HG03066 (cell line): ENCODE results near the gene CYP4V2.

Source experiments
- ATAC-seq: cut with Tn5 transposase; IDR thresholded peaks from one replicate; pipeline ENCODE4 v1.9.1; 2021; ENCODE audit warnings: low read depth; ENCODE audit not compliant: unreplicated experiment

Gene CYP4V2

GRCh38 chr4:186172546-186172945 is 18.8 kb upstream of the CYP4V2 start:
- ATAC-seq, result no peak

- ATAC-seq, result no peak
These were observed 3.3 kb upstream of the CYP4V2 start for GRCh38 chr4:186188107-186188506.

- no peak for ATAC-seq
These were observed 1.7 kb upstream of the CYP4V2 start for GRCh38 chr4:186189656-186190055.

DNA sequence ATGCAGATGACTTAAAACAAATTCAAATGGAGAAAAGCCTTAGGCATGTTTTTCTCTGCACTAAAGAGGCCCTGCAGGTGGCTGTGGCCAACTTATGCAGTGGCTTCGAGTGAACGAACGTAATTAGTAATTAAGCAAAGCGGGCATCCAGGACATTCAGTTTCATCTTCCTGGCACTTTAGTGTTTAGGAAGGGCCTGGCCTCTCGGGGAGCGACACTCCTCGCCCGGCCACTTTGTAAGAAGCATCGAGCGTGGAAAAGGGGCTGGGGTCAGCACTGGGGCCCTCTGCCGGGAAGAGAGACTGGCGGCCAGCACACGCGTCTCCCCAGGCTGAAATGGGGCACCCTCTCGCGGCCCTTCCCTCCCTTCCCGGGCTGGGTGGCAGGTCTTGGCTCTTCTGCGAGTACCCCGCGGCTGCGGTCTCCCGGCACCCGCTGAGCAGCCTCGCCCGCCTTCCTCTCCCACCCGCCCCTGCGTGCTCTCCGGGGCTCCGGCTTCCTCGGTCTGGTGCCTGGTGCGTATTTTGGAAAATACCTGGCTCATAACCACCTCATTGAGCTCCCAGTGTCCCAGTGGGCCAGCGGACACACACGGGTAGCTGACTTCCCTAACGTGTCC is 677 bp upstream of the CYP4V2 start:
- peak; percentile 43 for ATAC-seq

DNA sequence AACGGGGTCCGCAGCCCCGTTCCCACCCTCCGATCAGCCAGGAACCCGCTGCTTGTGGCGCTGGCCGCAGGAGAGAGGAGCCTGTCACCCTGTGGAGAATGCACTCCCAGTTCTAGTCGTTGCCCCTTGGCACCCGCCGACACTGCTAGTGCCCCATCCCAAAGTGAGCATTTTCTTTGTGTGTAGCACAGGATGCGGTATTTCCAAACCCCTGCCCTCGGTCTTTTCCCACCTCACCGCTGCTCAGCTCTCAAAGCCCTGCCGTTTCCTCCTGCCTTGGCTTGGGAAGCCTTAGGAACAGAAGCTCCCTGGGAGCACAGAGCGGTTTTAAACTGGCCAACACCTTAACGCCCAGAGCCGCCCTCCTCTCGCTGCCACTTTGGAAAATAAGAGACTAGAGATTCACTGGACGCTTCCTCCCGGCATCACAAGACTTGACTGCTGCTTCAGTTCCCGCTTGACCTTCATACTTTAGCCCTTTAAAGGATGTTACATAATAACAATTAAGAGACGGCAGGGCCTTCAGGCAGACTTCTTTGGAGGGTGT is 772 bp downstream of the CYP4V2 start:
- ATAC-seq, result no peak

- ATAC-seq, result no peak
These were observed 2.5 kb downstream of the CYP4V2 start for GRCh38 chr4:186193851-186194250.

- no peak for ATAC-seq
These were observed 4.7 kb downstream of the CYP4V2 start for GRCh38 chr4:186196063-186196462.

DNA sequence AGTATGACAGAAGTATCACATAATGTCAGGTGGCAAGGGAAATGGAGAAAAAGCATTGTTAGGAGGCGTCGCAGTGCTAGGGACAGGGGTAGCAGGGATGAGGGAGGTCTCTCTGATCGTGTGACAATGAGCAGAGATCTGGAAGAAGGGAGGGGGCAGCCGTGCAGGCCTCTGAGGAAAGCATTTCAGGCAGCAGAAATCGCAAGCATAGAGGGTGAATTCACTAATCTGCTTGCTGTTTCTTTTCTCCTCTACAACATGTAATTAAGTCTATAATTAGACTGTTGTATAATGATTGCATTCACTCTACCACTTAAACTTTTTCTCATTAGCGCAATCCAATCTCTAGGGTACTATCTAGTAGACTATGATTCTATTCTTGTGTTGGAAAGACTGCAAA is 9.1 kb downstream of the CYP4V2 start:
- ATAC-seq, result no peak

DNA sequence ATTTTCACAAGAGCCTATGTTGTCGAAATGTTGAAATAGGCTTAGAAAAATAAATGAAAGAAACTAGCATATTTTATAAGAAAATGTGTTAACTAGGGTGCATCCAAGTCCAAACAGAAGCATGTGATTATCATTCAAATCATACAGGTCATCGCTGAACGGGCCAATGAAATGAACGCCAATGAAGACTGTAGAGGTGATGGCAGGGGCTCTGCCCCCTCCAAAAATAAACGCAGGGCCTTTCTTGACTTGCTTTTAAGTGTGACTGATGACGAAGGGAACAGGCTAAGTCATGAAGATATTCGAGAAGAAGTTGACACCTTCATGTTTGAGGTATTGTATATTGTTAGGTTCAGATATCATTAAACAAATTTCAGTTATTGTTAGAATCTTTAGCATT is 9.6 kb downstream of the CYP4V2 start:
- ATAC-seq, result no peak

DNA sequence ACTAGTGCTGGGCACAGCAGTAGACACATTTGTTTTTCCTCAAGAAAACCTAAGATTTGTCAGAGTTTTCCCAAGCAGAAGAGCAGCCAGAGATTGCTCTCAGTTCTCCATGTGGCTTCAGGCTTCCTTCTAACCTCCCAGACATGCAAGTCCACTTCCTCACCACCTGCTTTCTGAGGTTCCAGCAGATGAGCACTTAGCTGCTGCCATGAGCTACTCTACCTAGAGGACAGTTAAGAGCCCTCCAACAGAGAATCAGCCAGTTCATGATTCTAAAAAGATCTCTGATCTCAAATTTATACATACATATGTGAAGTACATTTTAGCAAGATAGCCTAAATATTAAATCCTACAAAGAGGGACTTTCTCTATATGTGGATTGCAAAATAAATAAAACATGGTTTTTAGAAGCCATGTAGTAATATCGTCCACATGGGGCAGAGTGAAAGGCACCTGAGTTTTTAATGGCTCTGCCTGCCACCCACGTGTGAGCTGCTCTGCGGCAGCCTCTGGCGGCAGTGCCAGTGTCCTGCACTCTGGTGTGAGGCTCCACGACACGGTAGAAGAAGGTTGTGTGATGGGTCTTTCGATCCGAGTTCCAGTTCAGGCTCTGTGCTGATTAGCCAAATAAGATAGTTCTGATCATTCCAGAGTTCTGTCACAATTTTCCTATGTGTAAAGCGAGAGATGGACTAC is 10.3 kb downstream of the CYP4V2 start:
- ATAC-seq, result peak; percentile 100

DNA sequence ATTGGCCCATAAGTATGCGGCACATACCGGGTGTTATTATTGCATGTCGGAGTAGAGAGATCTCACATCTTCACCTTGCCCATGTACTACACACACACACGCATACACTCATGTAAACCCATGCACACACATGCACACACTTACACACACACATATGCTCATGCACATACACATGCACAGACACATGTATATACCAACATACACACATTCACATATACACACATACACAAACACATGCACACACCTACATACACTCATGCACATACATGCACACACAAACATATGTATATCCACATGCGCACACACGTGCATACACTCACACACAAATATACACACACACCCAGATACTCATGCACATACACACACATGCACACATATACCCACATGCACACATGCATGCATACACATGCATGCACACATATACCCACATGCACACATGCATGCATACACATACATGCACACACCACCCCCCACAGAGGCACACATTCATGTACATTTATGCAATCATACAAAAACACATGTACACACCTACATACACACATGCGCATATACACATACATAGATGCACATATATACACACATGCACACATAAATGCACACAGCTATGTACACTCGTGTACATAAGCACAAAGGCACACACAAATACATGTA is 11.2 kb downstream of the CYP4V2 start:
- ATAC-seq, result no peak

DNA sequence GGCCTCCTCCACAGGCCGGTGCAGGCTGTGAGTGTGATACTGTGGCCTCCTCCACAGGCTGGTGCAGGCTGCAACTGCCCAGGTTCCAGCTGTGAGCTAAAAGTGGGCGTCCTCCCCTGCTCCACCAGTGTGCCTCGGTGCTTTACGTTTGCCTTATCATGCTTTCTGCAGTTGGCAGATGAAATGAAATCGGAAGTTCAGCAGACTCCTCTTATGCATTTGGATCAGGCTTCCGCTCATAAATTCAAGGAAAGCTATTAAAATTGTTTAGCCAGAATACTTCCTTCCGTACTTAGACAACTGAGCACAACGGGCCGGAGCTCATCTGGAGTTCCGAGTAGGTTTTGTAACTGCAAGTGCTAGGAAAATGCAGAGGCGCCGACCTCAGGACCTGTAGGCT is 12.0 kb downstream of the CYP4V2 start:
- ATAC-seq, result no peak

- no peak for ATAC-seq
These were observed 12.8 kb downstream of the CYP4V2 start for GRCh38 chr4:186204103-186204559.

DNA sequence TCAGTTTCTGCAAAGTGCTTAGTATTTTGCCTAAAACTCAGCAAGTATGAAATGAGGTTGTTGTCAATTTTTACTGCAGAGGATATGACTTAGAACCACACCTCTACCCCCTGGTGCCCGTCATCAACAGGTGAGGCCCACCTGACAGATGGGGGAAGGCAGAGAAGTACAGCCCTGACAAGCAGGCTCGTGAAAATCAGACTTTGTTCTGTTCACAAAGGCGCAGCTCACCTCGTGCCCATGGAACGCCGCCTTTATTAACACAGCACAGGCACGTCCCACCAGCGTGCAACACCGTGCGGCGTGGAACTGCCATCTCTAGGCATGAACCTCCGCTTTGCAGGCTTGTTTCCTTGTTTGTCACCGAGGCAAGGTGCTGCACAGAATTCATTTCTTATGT is 13.3 kb downstream of the CYP4V2 start:
- no peak for ATAC-seq

GRCh38 chr4:186205156-186205555 is 13.8 kb downstream of the CYP4V2 start:
- ATAC-seq, result no peak

GRCh38 chr4:186216465-186217024 is 25.2 kb downstream of the CYP4V2 start:
- ATAC-seq, result no peak

- ATAC-seq, result no peak
These were observed 26.4 kb downstream of the CYP4V2 start for GRCh38 chr4:186217733-186218293.

DNA sequence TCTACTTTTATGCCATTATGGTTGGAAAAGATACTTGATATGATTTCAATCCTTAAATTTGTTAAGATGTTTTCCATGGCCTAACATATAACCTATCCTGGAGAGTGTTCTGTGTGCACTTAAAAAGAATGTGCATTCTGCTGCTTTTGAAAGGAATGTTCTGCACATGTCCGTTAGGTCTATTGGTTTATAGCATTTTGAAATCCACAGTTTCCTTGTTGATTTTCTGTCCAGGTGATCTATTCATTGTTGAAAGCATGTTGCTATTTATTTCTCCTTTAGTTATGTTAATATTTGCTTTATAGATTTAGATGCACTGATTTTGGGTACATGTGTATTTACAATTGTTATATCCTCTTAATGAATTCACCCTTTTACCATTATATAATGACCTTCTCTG is 30.3 kb downstream of the CYP4V2 start:
- ATAC-seq, result no peak

- ATAC-seq, result no peak
These were observed 34.5 kb downstream of the CYP4V2 start for GRCh38 chr4:186225848-186226247.

GRCh38 chr4:186226521-186227189 is 35.3 kb downstream of the CYP4V2 start:
- no peak for ATAC-seq
